Glomerular visceral epithelial cell (primary cell): ENCODE measurements around the gene LRRC9.
"Not testable (repeated sequence)": the region's sequence is repeated elsewhere in the genome, so short reads cannot be mapped to it uniquely, and the experiment has no call there.

Source experiments
- DNase-seq: peaks from one replicate; pipeline ENCODE4 v3.0.0-alpha.2; 2016; ENCODE audit errors: extremely low spot score

LRRC9 gene

GRCh38 chr14:59919570-59920377 is at the start of gene LRRC9:
LRRC9 (plus strand) TSS chr14:59920144.
- no peak for DNase-seq

- peak; percentile 59 for DNase-seq
Observed at GRCh38 chr14:59870277-59871165, 49.4 kb upstream of the LRRC9 start, which contains the start of gene RTN1. RTN1 (minus strand) TSS chr14:59870776; CDS start chr14:59870630, 146 bp downstream.

- no peak for DNase-seq
Observed at GRCh38 chr14:59871166-59871495, 48.8 kb upstream of the LRRC9 start.

DNA sequence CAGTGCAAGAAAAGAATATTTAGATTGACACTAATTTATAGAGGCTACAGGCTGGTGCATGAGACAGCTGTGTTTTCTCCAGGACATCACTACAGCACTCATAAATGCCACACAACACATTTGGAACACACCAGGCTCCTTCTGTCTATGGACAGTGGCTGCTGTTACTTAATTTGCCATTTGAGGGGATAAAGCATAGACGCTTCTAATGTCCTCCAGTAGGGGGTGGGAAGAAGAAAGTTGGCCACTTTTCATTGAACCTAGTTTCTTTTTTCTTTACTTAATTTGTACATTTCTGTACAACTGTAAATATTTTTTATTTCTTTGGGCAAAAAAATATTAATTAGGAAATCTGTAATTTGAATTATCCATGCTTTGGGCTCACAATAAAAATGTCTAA is 37.0 kb upstream of the LRRC9 start:
- DNase-seq = no peak

- no peak for DNase-seq
Observed at GRCh38 chr14:59890676-59891075, 29.3 kb upstream of the LRRC9 start.

- DNase-seq = no peak
Observed at GRCh38 chr14:59895721-59896120, 24.2 kb upstream of the LRRC9 start.

DNA sequence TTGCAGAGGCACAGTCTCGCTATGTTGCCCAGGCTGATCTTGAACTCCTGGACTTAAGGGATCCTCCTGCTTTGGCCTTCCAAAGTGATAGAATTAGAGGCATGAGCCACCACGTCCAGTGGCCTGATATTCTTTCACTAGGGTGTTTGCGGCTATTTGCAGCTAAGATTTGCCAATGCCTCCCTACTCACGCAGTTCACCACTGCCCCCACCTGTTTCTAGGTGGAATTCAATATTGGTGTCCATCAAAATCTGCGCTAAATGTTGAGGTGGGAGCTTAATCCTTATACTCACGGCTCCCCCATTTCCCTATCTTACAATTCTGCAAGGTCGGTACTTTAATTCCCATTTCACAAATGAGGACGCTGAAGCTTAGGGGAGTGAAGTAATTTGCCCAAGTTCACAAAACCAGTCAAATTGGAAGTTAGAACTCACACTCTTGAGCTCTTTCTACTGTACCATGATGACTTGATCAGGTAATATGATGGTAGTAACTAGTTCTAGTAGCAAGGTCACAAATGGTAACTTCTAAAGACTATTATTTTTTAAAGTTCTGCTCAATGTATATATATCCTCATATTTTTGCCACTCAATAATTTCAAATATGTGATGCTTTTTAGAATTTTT is 22.1 kb upstream of the LRRC9 start:
- peak; percentile 8 for DNase-seq

DNA sequence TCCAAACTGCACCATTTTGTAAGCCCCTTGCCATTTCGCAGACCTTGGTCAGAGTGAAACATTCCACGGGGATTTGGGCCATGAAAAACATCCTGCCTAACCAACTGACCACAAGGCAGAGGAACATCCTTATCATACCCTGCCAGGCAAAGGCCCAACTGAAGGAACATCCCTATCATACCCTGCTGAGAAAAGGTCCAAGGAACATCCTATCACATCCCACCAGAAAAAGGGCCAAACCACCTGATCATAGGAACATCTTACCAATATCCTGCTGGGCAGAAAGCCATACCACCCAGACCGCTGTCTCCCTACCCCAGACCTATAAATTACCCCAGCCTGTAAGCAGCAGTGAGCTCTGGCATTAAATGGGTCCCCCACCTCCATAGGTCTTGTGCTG is 19.4 kb upstream of the LRRC9 start:
- no peak for DNase-seq

GRCh38 chr14:59904184-59904583 is 15.8 kb upstream of the LRRC9 start:
- DNase-seq = no peak

GRCh38 chr14:59905188-59905587 is 14.8 kb upstream of the LRRC9 start:
- no peak for DNase-seq

DNA sequence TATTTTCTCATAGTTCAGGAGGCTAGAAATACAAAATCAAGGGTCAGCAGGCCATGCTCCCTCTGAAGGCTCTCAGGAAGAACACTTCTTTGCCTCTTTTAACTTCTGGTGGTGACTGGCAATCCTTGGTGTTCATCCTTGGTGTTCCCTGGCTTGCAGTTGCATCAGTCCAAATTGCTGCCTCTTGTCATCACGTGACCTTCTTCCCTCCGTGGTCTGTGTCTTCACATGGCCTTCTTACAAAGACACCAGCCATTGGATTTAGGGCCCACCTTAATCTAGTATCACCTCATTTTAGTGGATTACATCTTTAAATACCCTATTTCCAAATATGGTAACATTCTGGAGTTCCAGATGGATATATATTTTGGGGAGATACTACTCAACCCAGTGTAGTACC is 7.5 kb upstream of the LRRC9 start:
- DNase-seq = no peak

GRCh38 chr14:59913187-59913586 is 6.8 kb upstream of the LRRC9 start:
- no peak for DNase-seq

GRCh38 chr14:59918824-59919569 is 947 bp upstream of the LRRC9 start:
- DNase-seq = peak; percentile 17

DNA sequence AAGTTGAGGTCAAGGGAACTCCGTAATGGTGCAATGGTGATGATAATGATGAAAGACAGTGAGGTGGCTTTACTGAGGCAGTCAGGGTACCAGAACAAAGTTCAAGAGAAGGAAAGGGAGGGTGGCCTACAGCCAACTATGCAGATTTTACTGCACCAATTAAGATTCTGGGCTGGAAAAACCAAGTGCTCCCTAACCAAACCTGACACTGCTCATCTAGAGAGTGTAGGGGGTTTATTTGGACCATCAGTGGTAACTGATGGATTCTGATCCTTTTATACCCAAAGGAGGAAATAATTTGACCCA is 387 bp downstream of the LRRC9 start:
- DNase-seq = no peak

DNA sequence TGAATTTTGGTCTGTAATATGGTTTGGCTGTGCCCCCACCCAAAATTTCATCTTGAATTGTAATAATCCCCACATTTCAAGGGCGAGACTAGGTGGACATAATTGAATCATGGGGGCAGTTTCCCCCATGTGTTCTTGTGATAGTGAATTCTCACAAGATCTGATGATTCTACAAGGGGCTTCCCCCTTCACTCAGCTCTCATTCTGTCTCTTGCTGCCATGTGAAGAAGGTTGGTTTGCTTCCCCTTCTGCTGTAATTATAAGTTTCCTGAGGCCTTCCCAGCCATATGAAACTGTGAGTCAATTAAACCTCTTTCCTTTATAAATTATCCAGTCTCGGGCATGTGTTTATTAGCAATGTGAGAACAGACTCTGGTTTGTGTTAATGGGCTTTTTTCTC is 5.9 kb downstream of the LRRC9 start:
- DNase-seq = no peak

DNA sequence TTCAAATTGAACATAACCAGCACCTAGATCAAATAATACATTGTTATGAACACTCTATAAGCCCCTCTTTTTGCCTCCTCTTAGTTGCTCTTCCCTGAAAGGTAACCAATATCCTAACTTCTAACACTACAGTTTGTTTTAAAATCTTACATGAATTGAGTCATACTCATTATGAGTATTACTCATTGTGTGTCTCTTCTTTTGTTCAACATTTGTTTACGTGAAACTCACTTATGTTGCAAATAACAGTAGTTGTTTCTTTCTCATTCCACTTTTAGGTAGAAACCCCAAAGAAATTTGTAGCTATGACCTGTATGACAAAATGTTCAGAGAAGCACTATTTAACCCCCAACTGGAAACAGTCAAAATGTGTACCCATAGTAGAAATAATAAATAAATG is 6.6 kb downstream of the LRRC9 start:
- DNase-seq = no peak

DNA sequence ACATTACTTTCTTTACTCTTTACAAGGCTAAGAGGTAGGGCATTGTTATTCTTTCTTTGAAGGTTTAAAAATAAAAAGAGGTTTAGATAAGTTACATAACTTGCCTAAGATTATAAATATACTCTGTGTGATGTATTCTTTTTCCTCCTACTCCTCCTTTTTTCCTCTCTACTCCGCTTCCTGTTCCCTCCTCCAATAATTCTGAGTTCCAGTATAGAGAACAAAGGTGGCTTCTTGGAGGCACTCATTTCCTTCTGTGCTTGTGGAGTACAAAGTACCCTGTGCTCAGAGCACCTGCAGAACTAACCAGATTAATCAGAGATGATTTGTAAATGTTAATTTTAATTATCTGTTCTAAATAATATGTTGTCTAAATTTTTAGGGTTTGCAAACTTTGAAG is 11.3 kb downstream of the LRRC9 start:
- DNase-seq = no peak

DNA sequence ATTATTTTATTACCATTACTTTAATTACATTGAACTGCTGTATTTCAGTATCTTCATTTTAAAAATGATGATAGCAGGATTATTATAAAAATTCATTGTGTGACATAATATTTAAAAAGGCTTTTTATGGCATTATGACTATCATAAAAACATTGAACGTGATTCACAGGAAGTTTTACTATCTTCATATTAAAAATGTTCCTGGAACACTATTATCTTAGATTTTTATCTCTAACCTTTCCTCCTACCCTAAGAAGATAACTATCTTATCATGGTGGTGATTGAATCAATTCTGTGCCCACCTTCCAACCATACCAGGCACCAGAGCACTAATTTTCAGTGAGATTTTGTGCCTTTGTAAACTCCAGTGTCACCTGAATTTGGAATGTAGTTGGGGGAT is 16.2 kb downstream of the LRRC9 start:
- no peak for DNase-seq

DNA sequence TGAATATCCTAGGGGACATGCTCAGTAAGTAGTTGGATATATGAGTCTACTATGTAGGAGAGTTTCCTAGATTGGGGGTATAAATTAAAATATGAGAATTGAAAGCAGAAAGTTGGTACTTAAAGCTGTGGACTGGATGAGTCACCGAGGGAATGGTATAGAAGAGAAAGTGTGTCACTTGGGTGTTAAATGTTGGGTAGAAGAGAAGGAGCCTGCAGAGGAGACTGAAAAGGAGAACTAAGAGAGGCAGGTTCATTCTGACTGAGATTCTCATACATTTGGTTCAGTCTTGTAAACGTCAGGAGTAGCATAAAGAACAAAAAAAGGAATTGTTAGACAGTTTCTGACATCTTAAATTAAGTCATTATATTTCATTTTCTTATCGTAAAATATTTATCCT is 19.9 kb downstream of the LRRC9 start:
- no peak for DNase-seq

DNA sequence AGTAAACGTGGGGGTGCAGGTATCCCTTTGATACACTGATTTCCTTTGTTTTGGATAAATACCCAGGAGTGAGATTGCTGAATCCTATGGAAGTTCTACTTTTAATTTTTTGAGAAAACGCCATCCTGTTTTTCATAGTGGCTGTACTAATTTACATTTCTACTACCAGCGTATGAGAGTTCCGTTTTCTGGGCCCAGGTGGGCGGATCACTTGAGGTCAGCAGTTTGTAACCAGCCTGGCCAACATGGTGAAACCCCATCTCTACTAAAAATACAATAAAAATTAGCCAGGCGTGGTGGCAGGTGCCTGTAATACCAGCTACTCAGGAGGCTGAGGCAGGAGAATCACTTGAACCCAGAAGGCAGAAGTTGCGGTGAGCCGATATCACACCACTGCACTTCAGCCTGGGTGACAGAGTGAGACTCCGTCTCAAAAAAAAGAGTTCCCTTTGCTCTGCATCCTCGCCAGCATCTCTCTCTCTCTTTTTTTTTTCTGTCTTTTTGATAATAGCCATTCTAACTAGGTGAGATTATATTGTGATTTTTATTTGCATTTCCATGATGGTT is 22.4 kb downstream of the LRRC9 start:
- DNase-seq = not testable (repeated sequence)

GRCh38 chr14:59944909-59945308 is 25.0 kb downstream of the LRRC9 start:
- no peak for DNase-seq

DNA sequence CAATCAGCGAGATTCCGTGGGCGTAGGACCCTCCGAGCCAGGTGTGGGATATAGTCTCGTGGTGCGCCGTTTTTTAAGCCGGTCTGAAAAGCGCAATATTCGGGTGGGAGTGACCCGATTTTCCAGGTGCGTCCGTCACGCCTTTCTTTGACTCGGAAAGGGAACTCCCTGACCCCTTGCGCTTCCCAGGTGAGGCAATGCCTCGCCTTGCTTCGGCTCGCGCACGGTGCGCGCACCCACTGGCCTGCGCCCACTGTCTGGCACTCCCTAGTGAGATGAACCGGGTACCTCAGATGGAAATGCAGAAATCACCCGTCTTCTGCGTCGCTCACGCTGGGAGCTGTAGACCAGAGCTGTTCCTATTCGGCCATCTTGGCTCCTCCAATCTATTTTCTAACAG is 32.2 kb downstream of the LRRC9 start:
- not testable (repeated sequence) for DNase-seq
